ENCODE data around the gene CACNB4. TPM values are rescaled to one million over a fixed set of nuclear protein-coding genes. Genes with fewer than 3 reads are reported as not detected.
A peak's percentile ranks its signal among the peaks of the same experiment; 100 is the strongest.

The CACNB4 gene
- total RNA-seq, 1 experiment from 2014 or later, result 2.0 TPM

DNA sequence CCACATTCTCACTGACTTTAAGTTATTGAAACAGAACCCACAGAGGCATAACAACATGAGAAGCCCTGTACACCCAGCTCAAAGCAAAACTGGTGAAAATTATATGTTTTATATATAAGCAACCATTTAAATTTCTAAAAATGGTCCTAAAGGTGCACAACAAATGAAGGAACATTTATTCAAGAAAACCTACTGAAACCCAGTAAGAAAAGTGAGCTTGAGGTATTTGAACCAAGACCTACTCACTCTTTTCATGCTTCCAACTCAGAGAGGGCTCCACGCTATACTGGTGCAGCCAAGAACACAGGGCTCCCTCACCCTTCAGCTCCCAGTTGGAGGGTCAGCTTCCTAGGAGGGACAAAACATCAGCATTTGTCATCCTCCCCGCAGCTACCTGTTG, 2.1 kb upstream of the CACNB4 start:
- intact Hi-C loops (cut with micrococcal nuclease), result no loop called here
- no peak overlapping the region for H3K9ac ChIP-seq (ENCODE audit: low read length)
- no peak overlapping the region for H3K4me3 ChIP-seq (replicated peaks in 1 of 2; ENCODE audit: low read depth in 1 of 2, low read length in 2 of 2)
- peaks cover 0 to 21% of the 10 kb centered on the region in 2 experiments; a peak in 2 of 4 replicates for H3K4me1 ChIP-seq (ENCODE audit: control insufficient read depth in 1 of 2, insufficient read depth in 2 of 2, low read length in 2 of 2)
- no peak overlapping the region for H3K27ac ChIP-seq (ENCODE audit: low read depth, low read length)
- no peak for DNase-seq (ENCODE audit: low read depth, low spot score)
- H4K20me1 ChIP-seq (ENCODE audit: insufficient read depth), result no peaks in the 10 kb centered on the region
- no peak overlapping the region for H3K4me2 ChIP-seq (ENCODE audit: low read length)
- H2AFZ ChIP-seq (ENCODE audit: low read depth, low read length, poor library complexity, severe bottlenecking), result no peak overlapping the region
- H3K36me3 ChIP-seq (ENCODE audit: control insufficient read depth in 1 of 2, insufficient read depth in 2 of 2, low read length in 2 of 2), result no peaks in the 10 kb centered on the region
- no peaks in the 10 kb centered on the region for H3K79me2 ChIP-seq (ENCODE audit: insufficient read depth, low read length)
- ATAC-seq, result no peak
- H3K9me2 ChIP-seq (ENCODE audit: insufficient read depth), result no peaks in the 10 kb centered on the region
- RAD21 ChIA-PET (ENCODE audit: low non-redundant PET in 1 of 2, low total read pairs in 2 of 2, uncharacterized antibody in 2 of 2, unreplicated experiment in 2 of 2), result no interaction called here
- no peaks in the 10 kb centered on the region for H3K27me3 ChIP-seq (ENCODE audit: insufficient read depth, low read length)
- no peak for TF ChIP-seq EZH2 (IDR thresholded peaks at IDR 0.05)
- TF ChIP-seq CEBPB (IDR thresholded peaks at IDR 0.05; ENCODE audit: low read depth), result no peak
- no peak for TF ChIP-seq ZFX (IDR thresholded peaks at IDR 0.05)
- no peak for TF ChIP-seq ELF1 (IDR thresholded peaks at IDR 0.05; ENCODE audit: borderline replicate concordance, low read depth)
- no peak for TF ChIP-seq ZNF274 (IDR thresholded peaks at IDR 0.05; ENCODE audit: low read depth, low read length)
- no peak for TF ChIP-seq EZH2phosphoT487 (IDR thresholded peaks at IDR 0.05; ENCODE audit: borderline replicate concordance)
- no TSS peak for BruUV-seq (replicated peaks)
- POLR2A ChIA-PET, result no interaction called here
- CTCF ChIA-PET, result no interaction called here
- H3K9me3 ChIP-seq (ENCODE audit: control insufficient read depth in 1 of 2, insufficient read depth in 1 of 2, low read depth in 1 of 2, low read length in 2 of 2), result no peaks in the 10 kb centered on the region

DNA sequence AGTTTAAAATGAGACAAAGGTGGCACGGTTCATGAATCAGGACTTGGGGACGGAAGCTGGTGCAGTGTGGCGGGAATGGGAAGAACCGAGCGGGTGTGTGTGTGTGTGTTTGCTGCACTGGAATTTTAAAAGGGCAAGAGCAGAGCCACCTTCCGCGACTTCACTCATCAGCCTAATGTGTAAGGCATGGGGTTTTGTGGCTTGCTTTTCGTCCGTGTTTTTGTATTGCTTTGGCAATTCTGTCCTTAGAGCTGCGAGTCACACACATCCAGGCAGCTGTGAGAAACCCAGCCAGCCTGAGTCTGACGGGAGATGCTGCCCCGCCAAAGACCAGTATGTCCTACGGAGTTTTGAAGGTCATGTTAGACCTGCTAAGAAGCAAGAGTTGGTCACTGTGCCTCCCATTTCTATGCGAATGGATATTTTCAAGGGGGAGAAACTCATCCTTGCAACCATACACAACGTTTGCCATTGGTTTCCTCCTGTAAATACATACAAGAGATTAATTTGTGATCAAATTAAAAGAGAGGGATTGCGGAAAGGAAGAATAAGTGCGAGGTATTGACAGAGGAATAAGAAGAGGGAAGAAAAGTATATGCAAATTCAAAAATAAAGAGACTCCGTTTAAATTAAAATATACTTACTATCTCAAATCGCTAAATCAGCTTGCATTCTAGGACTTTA, 665 bp upstream of the CACNB4 start:
- H3K36me3 ChIP-seq (ENCODE audit: control insufficient read depth in 1 of 2, insufficient read depth in 2 of 2, low read length in 2 of 2), result no peaks in the 10 kb centered on the region
- H3K4me3 ChIP-seq (replicated peaks in 1 of 2; ENCODE audit: low read depth in 1 of 2, low read length in 2 of 2), result peak overlapping the region; percentile 42 to 58
- no peaks in the 10 kb centered on the region for H3K79me2 ChIP-seq (ENCODE audit: insufficient read depth, low read length)
- DNase-seq (ENCODE audit: low read depth, low spot score), result no peak
- no peaks in the 10 kb centered on the region for H3K9me2 ChIP-seq (ENCODE audit: insufficient read depth)
- H3K27ac ChIP-seq (ENCODE audit: low read depth, low read length), result no peak overlapping the region
- H4K20me1 ChIP-seq (ENCODE audit: insufficient read depth), result no peaks in the 10 kb centered on the region
- no TSS peak for BruUV-seq (replicated peaks)
- H3K9ac ChIP-seq (ENCODE audit: low read length), result peak overlapping the region; percentile 47
- H2AFZ ChIP-seq (ENCODE audit: low read depth, low read length, poor library complexity, severe bottlenecking), result peak overlapping the region; percentile 51
- ChIA-PET CTCF (no interaction called here), POLR2A (no interaction called here), RAD21 (ENCODE audit: low non-redundant PET in 1 of 2, low total read pairs in 2 of 2, uncharacterized antibody in 2 of 2, unreplicated experiment in 2 of 2) (no interaction called here)
- intact Hi-C loops (cut with micrococcal nuclease), result no loop called here
- H3K9me3 ChIP-seq (ENCODE audit: control insufficient read depth in 1 of 2, insufficient read depth in 1 of 2, low read depth in 1 of 2, low read length in 2 of 2), result no peaks in the 10 kb centered on the region
- H3K4me1 ChIP-seq (ENCODE audit: control insufficient read depth in 1 of 2, insufficient read depth in 2 of 2, low read length in 2 of 2), result peaks cover 0 to 21% of the 10 kb centered on the region in 2 experiments; a peak in 2 of 4 replicates
- TF ChIP-seq EZH2 (IDR thresholded peaks at IDR 0.05) (no peak), ATF3 (IDR thresholded peaks at IDR 0.05) (no peak), MAX (IDR thresholded peaks at IDR 0.05) (no peak), SP1 (IDR thresholded peaks at IDR 0.05; ENCODE audit: low read depth) (no peak), CEBPB (IDR thresholded peaks at IDR 0.05; ENCODE audit: low read depth) (no peak)
- TF ChIP-seq, protein P1, sequence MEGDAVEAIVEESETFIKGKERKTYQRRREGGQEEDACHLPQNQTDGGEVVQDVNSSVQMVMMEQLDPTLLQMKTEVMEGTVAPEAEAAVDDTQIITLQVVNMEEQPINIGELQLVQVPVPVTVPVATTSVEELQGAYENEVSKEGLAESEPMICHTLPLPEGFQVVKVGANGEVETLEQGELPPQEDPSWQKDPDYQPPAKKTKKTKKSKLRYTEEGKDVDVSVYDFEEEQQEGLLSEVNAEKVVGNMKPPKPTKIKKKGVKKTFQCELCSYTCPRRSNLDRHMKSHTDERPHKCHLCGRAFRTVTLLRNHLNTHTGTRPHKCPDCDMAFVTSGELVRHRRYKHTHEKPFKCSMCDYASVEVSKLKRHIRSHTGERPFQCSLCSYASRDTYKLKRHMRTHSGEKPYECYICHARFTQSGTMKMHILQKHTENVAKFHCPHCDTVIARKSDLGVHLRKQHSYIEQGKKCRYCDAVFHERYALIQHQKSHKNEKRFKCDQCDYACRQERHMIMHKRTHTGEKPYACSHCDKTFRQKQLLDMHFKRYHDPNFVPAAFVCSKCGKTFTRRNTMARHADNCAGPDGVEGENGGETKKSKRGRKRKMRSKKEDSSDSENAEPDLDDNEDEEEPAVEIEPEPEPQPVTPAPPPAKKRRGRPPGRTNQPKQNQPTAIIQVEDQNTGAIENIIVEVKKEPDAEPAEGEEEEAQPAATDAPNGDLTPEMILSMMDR (IDR thresholded peaks at IDR 0.05 in 2 of 3, conservative IDR thresholded peaks at IDR 0.05 in 1 of 3; ENCODE audit: borderline replicate concordance in 1 of 3, insufficient read depth in 1 of 3, low read depth in 2 of 3, low read length in 2 of 3), result no peak
- no peaks in the 10 kb centered on the region for H3K27me3 ChIP-seq (ENCODE audit: insufficient read depth, low read length)
- H3K4me2 ChIP-seq (ENCODE audit: low read length), result peak overlapping the region; percentile 80
- ATAC-seq, result peak; percentile 42

Data from HCT116 (cell line).